Measurements from ENCODE around the gene ST14. TPM values are rescaled to one million over a fixed set of nuclear protein-coding genes. Genes with fewer than 3 reads are reported as not detected.

The ST14 gene
- total RNA-seq, 4 donors from 2014 or later = 71.9 to 109 (median 84.6) TPM

- H3K4me3 ChIP-seq = no peak overlapping the region
- H3K27me3 ChIP-seq = no peaks in the 10 kb centered on the region
- no peak overlapping the region for H3K27ac ChIP-seq
- H3K9me3 ChIP-seq = no peaks in the 10 kb centered on the region
- DNase-seq (ENCODE audit: low spot score in 2 of 2) = no peak
- TF ChIP-seq EP300 (IDR thresholded peaks at IDR 0.05) = no peak
- H3K36me3 ChIP-seq = peaks cover 42% of the 10 kb centered on the region
- H3K4me1 ChIP-seq = no peaks in the 10 kb centered on the region
- 93% methylated on average over 4 of the region's 4 CpGs for WGBS
Observed at GRCh38 chr11:130114726-130115125, 44.9 kb upstream of the ST14 start.

DNA sequence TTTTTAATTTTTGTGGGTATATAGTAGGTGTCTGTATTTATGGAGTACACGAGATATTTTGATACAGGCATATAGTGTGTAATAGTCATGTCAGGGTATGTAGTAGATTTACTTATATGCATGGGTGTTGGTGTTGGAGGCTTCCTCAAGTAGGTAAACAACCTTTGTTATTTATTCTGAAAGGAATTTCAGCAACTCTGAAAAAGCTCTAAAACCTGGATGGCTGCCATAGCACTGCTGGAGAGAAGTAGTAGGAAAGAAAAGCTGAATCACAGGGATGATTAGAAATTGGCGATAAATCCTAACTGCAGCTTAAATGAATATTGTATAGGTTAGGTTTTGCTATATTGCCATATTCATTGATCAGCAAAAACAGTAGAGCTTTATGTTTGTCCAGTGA is 44.4 kb upstream of the ST14 start:
- Histone ChIP-seq H3K4me3 (no peak overlapping the region), H3K27ac (no peak overlapping the region)

DNA sequence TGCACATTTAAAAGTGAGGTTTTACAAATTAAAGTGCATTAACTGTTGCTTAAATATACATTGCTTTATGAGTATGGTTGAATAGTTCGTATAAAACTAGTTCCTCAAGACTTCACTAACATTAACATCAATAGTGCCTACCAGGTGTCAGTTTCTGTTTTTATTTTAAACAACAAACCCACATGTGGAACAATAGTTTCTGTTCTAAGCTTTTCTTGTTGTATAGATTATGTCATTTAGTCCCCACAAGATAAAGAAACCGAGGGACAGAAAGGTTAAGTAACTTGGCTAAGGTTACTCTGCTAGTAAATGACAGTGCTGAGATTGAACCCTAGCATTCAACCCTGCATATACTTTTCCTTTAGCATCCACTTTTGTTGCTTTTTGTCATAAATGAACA is 41.4 kb upstream of the ST14 start:
- peaks cover 26% of the 10 kb centered on the region for H3K36me3 ChIP-seq
- H3K9me3 ChIP-seq = no peaks in the 10 kb centered on the region
- no peak for DNase-seq (ENCODE audit: low spot score in 2 of 2)
- H3K4me1 ChIP-seq = no peaks in the 10 kb centered on the region
- H3K27ac ChIP-seq = no peak overlapping the region
- WGBS = 84% methylated on average over 2 of the region's 2 CpGs
- no peak overlapping the region for H3K4me3 ChIP-seq
- H3K27me3 ChIP-seq = no peaks in the 10 kb centered on the region
- no peak for TF ChIP-seq POLR2AphosphoS5 (IDR thresholded peaks at IDR 0.05)
- TF ChIP-seq EP300 (IDR thresholded peaks at IDR 0.05) = no peak
- TF ChIP-seq, protein P1, sequence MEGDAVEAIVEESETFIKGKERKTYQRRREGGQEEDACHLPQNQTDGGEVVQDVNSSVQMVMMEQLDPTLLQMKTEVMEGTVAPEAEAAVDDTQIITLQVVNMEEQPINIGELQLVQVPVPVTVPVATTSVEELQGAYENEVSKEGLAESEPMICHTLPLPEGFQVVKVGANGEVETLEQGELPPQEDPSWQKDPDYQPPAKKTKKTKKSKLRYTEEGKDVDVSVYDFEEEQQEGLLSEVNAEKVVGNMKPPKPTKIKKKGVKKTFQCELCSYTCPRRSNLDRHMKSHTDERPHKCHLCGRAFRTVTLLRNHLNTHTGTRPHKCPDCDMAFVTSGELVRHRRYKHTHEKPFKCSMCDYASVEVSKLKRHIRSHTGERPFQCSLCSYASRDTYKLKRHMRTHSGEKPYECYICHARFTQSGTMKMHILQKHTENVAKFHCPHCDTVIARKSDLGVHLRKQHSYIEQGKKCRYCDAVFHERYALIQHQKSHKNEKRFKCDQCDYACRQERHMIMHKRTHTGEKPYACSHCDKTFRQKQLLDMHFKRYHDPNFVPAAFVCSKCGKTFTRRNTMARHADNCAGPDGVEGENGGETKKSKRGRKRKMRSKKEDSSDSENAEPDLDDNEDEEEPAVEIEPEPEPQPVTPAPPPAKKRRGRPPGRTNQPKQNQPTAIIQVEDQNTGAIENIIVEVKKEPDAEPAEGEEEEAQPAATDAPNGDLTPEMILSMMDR (IDR thresholded peaks at IDR 0.05) = no peak
- TF ChIP-seq POLR2A (IDR thresholded peaks at IDR 0.05) = no peak

More for the DNA sequence above, 44.4 kb upstream of the ST14 start:
- TF ChIP-seq POLR2AphosphoS5 (IDR thresholded peaks at IDR 0.05) (no peak), POLR2A (IDR thresholded peaks at IDR 0.05) (no peak), EP300 (IDR thresholded peaks at IDR 0.05) (no peak)
- TF ChIP-seq, protein P1 (IDR thresholded peaks at IDR 0.05) = no peak
- no peak for DNase-seq (ENCODE audit: low spot score in 2 of 2)
- Histone ChIP-seq H3K36me3 (peaks cover 38% of the 10 kb centered on the region), H3K4me1 (no peaks in the 10 kb centered on the region), H3K27me3 (no peaks in the 10 kb centered on the region), H3K9me3 (no peaks in the 10 kb centered on the region)
- WGBS = 70% methylated on average over 2 of the region's 2 CpGs

GRCh38 chr11:130118636-130119387 is 40.8 kb upstream of the ST14 start:
- Histone ChIP-seq H3K4me3 (no peak overlapping the region), H3K9me3 (no peaks in the 10 kb centered on the region), H3K36me3 (peaks cover 27% of the 10 kb centered on the region), H3K27me3 (no peaks in the 10 kb centered on the region), H3K27ac (no peak overlapping the region), H3K4me1 (peaks cover 4% of the 10 kb centered on the region)
- 89% methylated on average over 9 of the region's 9 CpGs for WGBS
- DNase-seq (ENCODE audit: low spot score in 2 of 2) = no peak
- no peak for TF ChIP-seq EP300 (IDR thresholded peaks at IDR 0.05)
- no peak for TF ChIP-seq POLR2AphosphoS5 (IDR thresholded peaks at IDR 0.05)
- no peak for TF ChIP-seq POLR2A (IDR thresholded peaks at IDR 0.05)
- TF ChIP-seq, protein P1 (IDR thresholded peaks at IDR 0.05) = no peak

GRCh38 chr11:130120045-130120444 is 39.5 kb upstream of the ST14 start:
- peaks cover 27% of the 10 kb centered on the region for H3K36me3 ChIP-seq
- 93% methylated on average over 5 of the region's 5 CpGs for WGBS
- H3K4me3 ChIP-seq = no peak overlapping the region
- no peaks in the 10 kb centered on the region for H3K9me3 ChIP-seq
- H3K27me3 ChIP-seq = no peaks in the 10 kb centered on the region
- DNase-seq (ENCODE audit: low spot score in 2 of 2) = no peak
- H3K4me1 ChIP-seq = peaks cover 16% of the 10 kb centered on the region
- no peak overlapping the region for H3K27ac ChIP-seq
- TF ChIP-seq EP300 (IDR thresholded peaks at IDR 0.05) (no peak), POLR2AphosphoS5 (IDR thresholded peaks at IDR 0.05) (no peak)
- TF ChIP-seq, protein P1 (IDR thresholded peaks at IDR 0.05) = no peak
